Calu3 (cell line): ENCODE data around the gene TAL1. TPM values are rescaled to one million over a fixed set of nuclear protein-coding genes. Genes with fewer than 3 reads are reported as not detected.

ENCODE experiments used
- BruUV-seq: library from RNA; stranded (reverse); fragments of 400-500 nt; replicated peaks from 2 replicates; lab custom pipeline; 2021; lab: Mats Ljungman, UMichigan
- CTCF ChIA-PET: fragments of 300-600 bp; sonication (Branson Sonifier 250); formaldehyde crosslinking; loops from one replicate; lab custom pipeline; 2022; ENCODE audit warnings: antibody characterized with exemption; lab: Charles Lee
- DNase-seq: peaks from one replicate; pipeline ENCODE4 v3.0.0; 2022
- H3K27ac Mint-ChIP-seq: one replicate; pipeline ENCODE4 v1.8.0; 2022; ENCODE audit warnings: mixed read lengths; ENCODE audit not compliant: unreplicated experiment
- H3K27me3 Mint-ChIP-seq: one replicate; pipeline ENCODE4 v1.8.0; 2022; ENCODE audit warnings: mixed read lengths; ENCODE audit not compliant: unreplicated experiment
- H3K36me3 Mint-ChIP-seq: one replicate; pipeline ENCODE4 v1.8.0; 2022; ENCODE audit warnings: mild to moderate bottlenecking, moderate library complexity, mixed read lengths; ENCODE audit not compliant: insufficient read depth, unreplicated experiment
- H3K4me1 Mint-ChIP-seq: one replicate; pipeline ENCODE4 v1.8.0; 2022; ENCODE audit warnings: mild to moderate bottlenecking, low read depth, mixed read lengths; ENCODE audit not compliant: unreplicated experiment
- H3K4me3 Mint-ChIP-seq: one replicate; pipeline ENCODE4 v1.8.0; 2022; ENCODE audit warnings: mild to moderate bottlenecking, low read depth, moderate library complexity, mixed read lengths; ENCODE audit not compliant: unreplicated experiment
- H3K9me3 Mint-ChIP-seq: one replicate; pipeline ENCODE4 v1.8.0; 2022; ENCODE audit warnings: low read depth, mixed read lengths; ENCODE audit not compliant: unreplicated experiment
- CTCF ChIP-seq: fragments of 200-600 bp; IDR thresholded peaks from one replicate; pipeline ENCODE4 v1.8.0; 2022; ENCODE audit warnings: antibody characterized with exemption; ENCODE audit not compliant: unreplicated experiment
- intact Hi-C: fragments of 100-400 bp; cut with micrococcal nuclease; formaldehyde crosslinking; loops from one replicate; pipeline ENCODE4 v1.10.0; 2022; ENCODE audit not compliant: unreplicated experiment
- total RNA-seq: library from RNA; stranded (reverse); gene quantifications from 2 replicates; pipeline ENCODE4 v1.2.3, GENCODE V29; 2022

Gene TAL1
- total RNA-seq, 1 experiment from 2014 or later = not detected

GRCh38 chr1:47249755-47250154 is 17.7 kb upstream of the TAL1 start:
- Mint-ChIP-seq H3K9me3 (no peaks in the 10 kb centered on the region), H3K4me3 (no peak overlapping the region), H3K36me3 (peaks cover 26% of the 10 kb centered on the region), H3K27me3 (peaks cover 5% of the 10 kb centered on the region), H3K27ac (no peak overlapping the region), H3K4me1 (peaks cover 15% of the 10 kb centered on the region)
- no peak for TF ChIP-seq CTCF
- no peak for DNase-seq
- CTCF ChIA-PET = no interaction called here
- intact Hi-C loops = no loop called here
- BruUV-seq = no TSS peak

- BruUV-seq = no TSS peak
- H3K36me3 Mint-ChIP-seq = peaks cover 7% of the 10 kb centered on the region
- H3K4me3 Mint-ChIP-seq = no peak overlapping the region
- H3K9me3 Mint-ChIP-seq = no peaks in the 10 kb centered on the region
- H3K27me3 Mint-ChIP-seq = peaks cover 28% of the 10 kb centered on the region
- no peak for TF ChIP-seq CTCF
- no peak for DNase-seq
- no peak overlapping the region for H3K27ac Mint-ChIP-seq
- intact Hi-C loops = no loop called here
- CTCF ChIA-PET = no interaction called here
- H3K4me1 Mint-ChIP-seq = peaks cover 3% of the 10 kb centered on the region
These were observed 12.4 kb upstream of the TAL1 start for GRCh38 chr1:47244339-47244862.

- peaks cover 2% of the 10 kb centered on the region for H3K36me3 Mint-ChIP-seq
- CTCF ChIA-PET = no interaction called here
- no TSS peak for BruUV-seq
- H3K27me3 Mint-ChIP-seq = peaks cover 28% of the 10 kb centered on the region
- no peak overlapping the region for H3K4me3 Mint-ChIP-seq
- H3K4me1 Mint-ChIP-seq = peaks cover 8% of the 10 kb centered on the region
- no peak for DNase-seq
- H3K27ac Mint-ChIP-seq = no peak overlapping the region
- intact Hi-C loops = no loop called here
- no peak for TF ChIP-seq CTCF
- H3K9me3 Mint-ChIP-seq = no peaks in the 10 kb centered on the region
These were observed 11.9 kb upstream of the TAL1 start for GRCh38 chr1:47243910-47244309.

GRCh38 chr1:47241114-47242113 is 9.4 kb upstream of the TAL1 start:
- Mint-ChIP-seq H3K4me3 (no peak overlapping the region), H3K27ac (no peak overlapping the region), H3K27me3 (peaks cover 28% of the 10 kb centered on the region), H3K36me3 (no peaks in the 10 kb centered on the region), H3K9me3 (no peaks in the 10 kb centered on the region), H3K4me1 (peaks cover 8% of the 10 kb centered on the region)
- DNase-seq = no peak
- intact Hi-C loops = no loop called here
- no peak for TF ChIP-seq CTCF
- no TSS peak for BruUV-seq
- CTCF ChIA-PET = interaction anchor here (1.3 kb wide), 1 partner anchor 13 kb away, joined by 4 read pairs; no protein-coding TSS in a partner anchor
